HG03565 (cell line): ENCODE results near the gene SLFN14.
"Not testable (repeated sequence)": the region's sequence is repeated elsewhere in the genome, so short reads cannot be mapped to it uniquely, and the experiment has no call there.

ENCODE experiments used
- ATAC-seq: cut with Tn5 transposase; IDR thresholded peaks from one replicate; pipeline ENCODE4 v1.9.1; 2021; ENCODE audit warnings: mild to moderate bottlenecking, moderate library complexity; ENCODE audit not compliant: unreplicated experiment

SLFN14 gene

DNA sequence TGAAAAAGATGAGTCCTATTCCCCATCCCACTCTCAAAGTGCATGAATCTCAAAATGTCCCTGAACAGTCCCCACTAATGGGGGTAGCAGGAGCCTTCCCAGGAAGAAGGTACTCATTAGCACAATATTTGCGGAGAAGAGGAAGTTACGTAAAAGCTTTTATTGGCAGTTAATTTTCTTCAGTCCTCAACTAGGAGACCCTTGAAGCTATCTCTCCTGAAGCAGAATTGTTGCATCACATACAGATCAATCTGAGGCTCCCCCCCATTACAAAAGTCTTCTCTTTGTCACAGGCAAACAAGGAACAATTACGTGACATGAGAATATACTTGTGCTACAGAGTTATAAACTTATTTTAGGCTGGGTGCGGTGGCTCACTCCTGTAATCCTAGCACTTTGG, 37.3 kb downstream of the SLFN14 start:
- no peak for ATAC-seq

DNA sequence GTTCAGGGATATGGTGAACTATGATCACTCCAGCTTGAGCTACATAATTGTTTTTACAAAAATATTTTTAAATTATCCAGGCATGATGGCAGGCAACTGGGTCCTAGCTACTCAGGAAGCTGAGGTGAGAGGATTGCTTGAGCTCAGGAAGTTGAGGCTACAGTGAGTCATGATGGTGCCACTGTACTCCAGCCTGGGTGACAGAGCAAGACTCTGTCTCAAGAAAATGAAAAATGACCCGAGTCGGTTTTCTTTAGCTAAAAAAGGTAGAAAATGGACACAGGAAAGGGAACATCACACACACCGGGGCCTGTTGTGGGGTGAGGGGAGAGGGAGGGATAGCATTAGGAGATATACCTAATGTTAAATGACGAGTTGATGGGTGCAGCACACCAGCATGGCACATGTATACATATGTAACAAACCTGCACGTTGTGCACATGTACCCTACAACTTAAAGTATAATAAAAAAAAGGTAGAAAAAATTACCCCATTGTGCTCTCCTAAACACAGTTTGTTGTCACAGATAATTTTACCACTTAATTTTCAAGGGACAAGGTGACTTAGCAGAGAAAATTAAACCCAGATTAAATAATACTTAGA, 38.9 kb downstream of the SLFN14 start:
- ATAC-seq: not testable (repeated sequence)

GRCh38 chr17:35521150-35521549, 39.5 kb downstream of the SLFN14 start:
- no peak for ATAC-seq

DNA sequence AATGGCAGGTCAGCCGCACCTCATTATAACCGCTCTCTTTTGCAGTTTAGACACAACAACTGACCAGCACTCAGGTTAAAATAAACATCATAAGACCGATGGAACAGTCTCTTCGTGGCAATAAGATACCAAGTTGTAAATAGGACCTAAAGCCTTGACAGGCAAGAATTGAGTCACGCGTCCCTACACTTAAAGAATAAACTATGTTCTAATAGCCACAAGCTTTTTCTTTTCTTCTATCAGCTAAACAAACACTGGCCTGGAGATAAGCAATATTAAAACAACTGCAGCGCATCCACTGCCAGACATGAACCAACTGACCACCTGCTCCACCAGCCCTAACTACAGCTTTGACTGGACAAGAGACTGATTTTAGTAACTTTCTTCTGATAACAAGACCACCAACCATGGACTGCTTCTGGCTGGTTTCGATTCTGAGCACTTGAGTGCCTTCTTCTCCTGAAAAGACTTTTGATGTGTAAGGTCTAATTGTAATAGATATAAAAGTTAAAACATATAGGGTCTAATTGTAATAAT, 40.6 kb downstream of the SLFN14 start:
- no peak for ATAC-seq

GRCh38 chr17:35519439-35519838, 41.2 kb downstream of the SLFN14 start:
- ATAC-seq: no peak

- not testable (repeated sequence) for ATAC-seq
Observed at GRCh38 chr17:35518431-35518830, 42.2 kb downstream of the SLFN14 start.

- ATAC-seq: no peak
Observed at GRCh38 chr17:35515027-35515426, 45.6 kb downstream of the SLFN14 start.

- ATAC-seq: no peak
Observed at GRCh38 chr17:35514564-35514963, 46.1 kb downstream of the SLFN14 start.
